Activated CD4-positive, alpha-beta T cell treated with anti-CD3 and anti-CD28 coated beads, Interleukin-2, amount 50 U/mL, for 4 hours (primary cell): ENCODE data around the gene NMT2.

ENCODE experiments used
- DNase-seq, 2 experiments: peaks; one replicate each; pipeline ENCODE4 v3.0.0-alpha.2; 2020

The NMT2 gene

GRCh38 chr10:15140698-15141097, 27.8 kb downstream of the NMT2 start:
- DNase-seq: no peak

GRCh38 chr10:15137636-15138035, 30.9 kb downstream of the NMT2 start:
- no peak for DNase-seq

DNA sequence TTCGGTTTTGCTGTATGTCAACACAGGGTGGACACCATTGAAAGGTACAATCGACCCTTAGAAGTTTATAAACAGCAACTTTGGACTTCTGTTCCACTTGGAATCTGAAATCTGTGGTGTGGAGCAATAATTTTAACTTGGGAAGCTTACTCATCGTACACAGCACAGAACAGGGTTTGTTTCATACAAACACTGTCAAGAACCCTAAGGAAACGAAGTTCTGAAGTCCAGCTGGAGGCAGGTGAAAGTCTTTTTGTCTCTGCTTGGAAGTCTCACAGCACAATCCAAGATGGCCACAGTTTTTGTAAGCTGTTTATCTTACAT, 31.5 kb downstream of the NMT2 start:
- no peak for DNase-seq

DNA sequence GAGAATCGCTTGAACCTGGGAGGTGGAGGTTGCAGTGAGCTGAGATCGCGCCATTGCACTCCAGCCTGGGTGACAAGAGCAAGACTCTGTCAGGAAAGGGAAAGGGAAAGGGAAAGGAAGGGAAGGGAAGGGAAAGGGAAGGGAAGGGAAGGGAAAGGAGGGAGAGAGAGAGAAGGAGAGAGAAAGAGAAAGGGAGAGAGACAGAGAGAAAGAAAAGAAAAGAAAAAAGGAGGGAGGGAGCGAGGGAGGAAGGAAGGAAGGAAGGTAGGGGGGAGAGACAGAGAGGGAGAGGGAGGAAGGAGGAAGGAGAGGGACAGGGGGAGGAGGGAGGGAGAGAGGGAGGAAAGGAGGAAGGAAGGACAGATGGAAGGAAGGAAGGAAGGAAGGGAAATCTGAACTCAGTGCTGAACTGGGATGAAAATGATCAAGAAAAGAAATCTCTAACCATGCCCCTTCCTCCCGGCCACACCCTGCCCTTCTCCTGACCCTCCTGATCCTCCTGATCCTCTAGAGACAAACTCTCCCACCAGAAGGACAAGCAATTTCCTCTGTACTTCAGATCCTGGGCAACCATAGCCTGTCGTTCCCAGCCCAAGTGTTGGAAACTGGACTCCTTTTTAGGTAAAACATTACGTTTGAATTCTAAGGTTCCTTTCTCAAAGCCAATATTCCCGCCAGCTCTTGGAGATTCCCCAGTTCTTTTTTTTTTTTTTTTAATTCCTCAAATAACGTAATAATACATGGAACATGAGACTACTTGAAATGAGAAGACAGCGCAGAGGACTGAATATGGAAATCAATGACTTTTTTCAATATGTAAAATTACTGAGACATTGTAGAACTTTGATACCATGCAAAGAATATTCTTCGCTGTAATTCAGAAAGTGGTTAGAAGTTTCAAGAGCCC, 32.1 kb downstream of the NMT2 start:
- DNase-seq: no peak

DNA sequence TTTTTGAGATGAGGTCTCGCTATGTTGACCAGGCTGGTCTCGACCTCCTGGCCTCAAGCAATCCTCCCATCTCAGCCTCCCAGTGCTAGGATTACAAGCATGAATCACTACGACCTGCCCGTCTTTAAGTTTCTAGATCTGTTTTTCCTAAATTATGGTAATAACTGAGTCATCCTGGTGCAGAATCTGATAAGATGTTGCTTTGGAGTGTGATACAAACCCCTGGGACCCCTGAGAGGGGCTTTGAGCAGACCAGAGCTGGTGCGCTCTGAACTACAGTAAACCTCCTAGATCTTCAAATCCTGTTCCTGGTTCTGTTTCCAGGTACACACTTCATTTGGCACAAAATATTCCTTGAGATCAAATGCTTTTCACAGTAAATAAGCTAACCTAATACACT, 37.2 kb downstream of the NMT2 start:
- no peak for DNase-seq

GRCh38 chr10:15124908-15125307, 43.6 kb downstream of the NMT2 start:
- DNase-seq: no peak

DNA sequence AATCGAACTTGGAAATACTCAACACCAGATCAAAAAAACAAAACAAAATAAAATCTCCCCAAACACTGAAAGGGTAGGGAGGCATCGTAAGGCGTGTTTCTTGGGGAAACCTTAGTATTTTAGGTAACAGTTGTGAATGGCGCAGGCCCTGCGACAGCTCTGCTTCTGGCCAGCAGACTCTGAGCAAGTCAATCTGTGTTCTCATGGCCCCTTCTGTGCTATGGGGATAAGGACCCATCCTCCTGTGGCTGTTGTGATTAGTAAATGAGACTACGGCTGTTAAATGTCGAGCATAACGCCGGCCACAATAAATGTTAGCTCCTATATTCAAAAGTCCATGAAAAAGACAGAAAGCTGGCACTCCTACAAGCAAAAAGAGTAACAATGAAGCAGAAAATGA, 44.3 kb downstream of the NMT2 start:
- DNase-seq: no peak

DNA sequence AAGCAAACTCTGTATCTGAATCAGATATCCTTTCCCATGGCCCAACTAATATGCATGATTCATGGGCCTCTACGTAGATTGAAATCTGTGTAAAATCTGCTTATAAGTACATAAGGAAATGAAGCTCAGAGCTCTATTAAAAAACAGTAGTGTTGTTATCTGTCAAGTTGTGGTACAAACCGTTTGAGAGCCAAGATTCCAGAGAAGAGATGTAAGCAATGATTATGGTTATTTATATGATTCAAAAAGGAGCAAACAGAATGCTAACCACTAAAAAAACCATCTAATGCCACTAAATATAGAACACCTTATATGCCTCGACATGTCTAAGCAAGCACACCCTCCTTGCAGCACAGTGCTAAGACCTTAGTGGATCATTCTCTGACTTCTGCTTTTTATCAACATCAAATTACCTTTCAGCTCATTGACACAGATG, 44.7 kb downstream of the NMT2 start:
- DNase-seq: no peak

GRCh38 chr10:15122477-15123030, 45.9 kb downstream of the NMT2 start:
- no peak for DNase-seq

DNA sequence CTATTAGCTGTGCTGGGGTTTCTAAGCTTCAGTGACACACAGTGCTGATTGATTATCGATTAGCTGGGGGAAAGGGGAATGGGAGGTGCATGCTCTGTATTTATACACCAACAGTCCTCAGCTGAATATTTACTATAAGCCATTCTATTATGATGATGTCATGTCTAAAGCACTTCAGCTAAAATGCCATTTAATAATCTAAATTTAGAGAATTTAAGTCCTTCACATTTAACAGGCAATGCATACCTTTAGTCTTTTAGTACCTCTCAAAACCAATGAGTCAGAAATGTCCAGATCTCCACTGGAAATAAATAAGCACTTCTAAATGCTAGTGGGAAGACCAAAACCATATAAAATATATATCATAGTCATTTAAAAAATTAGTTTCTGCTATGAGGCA, 46.8 kb downstream of the NMT2 start:
- no peak for DNase-seq

DNA sequence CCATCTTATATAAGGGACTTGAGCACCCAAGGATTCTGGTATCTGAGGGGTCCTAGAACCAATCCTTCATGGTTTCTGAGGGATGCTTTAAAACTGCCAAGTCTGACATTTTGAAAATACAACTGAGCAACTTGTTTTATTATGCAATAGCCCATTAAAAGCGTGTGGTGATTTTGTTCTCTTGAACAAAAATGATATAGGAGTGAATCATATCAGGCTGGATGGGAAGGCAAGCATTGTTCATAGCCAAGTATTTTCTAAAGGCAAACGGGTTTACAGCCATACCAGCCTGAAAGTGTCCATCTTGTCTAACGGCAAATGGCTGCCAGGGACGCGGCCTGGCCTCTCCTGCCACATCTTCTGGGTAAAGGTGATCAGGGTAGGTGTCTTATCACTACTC, 48.0 kb downstream of the NMT2 start:
- no peak for DNase-seq

GRCh38 chr10:15118615-15119014, 49.9 kb downstream of the NMT2 start:
- DNase-seq: no peak

- no peak for DNase-seq
These were observed 52.3 kb downstream of the NMT2 start for GRCh38 chr10:15116225-15116624.

- DNase-seq: no peak
These were observed 54.7 kb downstream of the NMT2 start for GRCh38 chr10:15113766-15114165.

GRCh38 chr10:15112657-15113056, 55.8 kb downstream of the NMT2 start:
- DNase-seq: no peak

- peak; percentile 58 to 62 for DNase-seq
These were observed 62.0 kb downstream of the NMT2 start for GRCh38 chr10:15106352-15107013.

DNA sequence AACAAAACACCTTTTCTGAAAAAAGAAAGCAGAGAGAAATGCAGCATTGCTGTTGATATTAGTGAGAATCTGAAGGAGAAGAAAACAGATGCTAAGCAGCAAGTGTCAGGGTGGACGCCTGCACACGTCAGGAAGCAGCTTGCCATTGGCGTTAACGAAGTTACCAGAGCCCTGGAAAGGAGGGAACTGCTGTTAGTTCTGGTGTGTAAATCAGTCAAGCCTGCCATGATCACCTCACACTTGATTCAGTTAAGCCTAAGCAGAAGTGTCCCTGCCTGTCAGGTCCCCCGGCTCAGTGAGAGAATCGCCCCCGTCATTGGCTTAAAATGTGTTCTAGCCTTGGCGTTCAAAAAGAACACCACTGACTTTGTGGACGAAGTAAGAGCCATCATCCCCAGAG, 65.0 kb downstream of the NMT2 start:
- no peak for DNase-seq

DNA sequence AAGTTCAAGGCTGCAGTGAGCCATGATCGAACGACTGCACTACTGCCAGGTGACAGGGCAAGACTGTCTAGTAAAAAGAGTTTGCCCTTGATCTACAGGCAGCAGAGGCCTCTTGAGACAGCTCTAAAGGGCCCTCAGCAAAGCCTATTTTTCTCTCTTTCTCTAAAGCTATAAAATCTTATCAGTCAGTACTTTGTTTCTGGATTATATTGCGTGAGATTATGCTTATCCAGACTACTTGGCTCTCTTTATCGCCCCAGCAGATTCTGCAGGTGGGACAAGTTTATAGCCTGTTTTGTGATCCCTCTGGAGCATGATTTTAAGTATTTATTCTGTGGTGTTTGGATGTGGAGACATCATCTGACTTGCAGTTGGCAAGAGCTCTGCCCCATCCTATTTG, 68.6 kb downstream of the NMT2 start:
- no peak for DNase-seq

GRCh38 chr10:15097011-15097812, 71.3 kb downstream of the NMT2 start, which contains the start of gene RPP38:
TSS of gene RPP38 (plus strand) at chr10:15097355. CDS start at chr10:15103315, 5,960 bp downstream.
- peak; percentile 90 to 92 for DNase-seq

GRCh38 chr10:15096661-15097010, 71.9 kb downstream of the NMT2 start:
- DNase-seq: no peak

DNA sequence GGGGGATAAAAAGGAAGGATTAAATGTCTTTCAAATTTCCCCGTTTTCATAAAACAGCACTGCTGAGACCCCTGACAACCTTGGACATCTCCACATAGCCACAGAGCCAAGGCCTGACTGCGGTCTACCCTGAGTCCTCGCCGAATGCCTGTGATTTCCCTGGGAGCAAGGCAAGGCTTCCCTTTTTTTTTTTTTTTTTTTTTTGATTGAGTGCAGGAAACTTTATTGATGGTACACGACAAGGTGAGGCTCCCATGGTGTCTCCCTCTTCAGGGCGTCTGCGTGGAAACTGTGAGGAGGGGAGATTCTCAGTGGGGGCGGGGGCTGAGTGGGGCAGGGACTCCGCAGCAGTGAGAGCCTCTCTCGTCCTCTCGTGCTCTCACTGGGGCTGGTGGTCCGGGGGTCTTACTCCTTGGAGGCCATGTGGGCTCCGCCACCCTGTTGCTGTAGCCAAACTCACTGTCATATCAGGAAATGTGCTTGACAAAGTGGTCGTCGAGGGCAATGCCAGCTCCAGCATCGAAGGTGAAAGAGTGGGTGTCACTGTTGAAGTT, 75.6 kb downstream of the NMT2 start:
- DNase-seq: no peak

- DNase-seq: no peak
These were observed 77.1 kb downstream of the NMT2 start for GRCh38 chr10:15091418-15091817.
